Effector CD8-positive, alpha-beta T cell (primary cell): ENCODE data around the gene SELENOW.
"Not testable (repeated sequence)": the region's sequence is repeated elsewhere in the genome, so short reads cannot be mapped to it uniquely, and the experiment has no call there.

Experiments used
- DNase-seq: peaks from one replicate; lab custom pipeline; 2025; lab: John Stamatoyannopoulos, UW

Gene SELENOW

GRCh38 chr19:47756953-47757608 is 21.4 kb upstream of the SELENOW start:
- no peak for DNase-seq

DNA sequence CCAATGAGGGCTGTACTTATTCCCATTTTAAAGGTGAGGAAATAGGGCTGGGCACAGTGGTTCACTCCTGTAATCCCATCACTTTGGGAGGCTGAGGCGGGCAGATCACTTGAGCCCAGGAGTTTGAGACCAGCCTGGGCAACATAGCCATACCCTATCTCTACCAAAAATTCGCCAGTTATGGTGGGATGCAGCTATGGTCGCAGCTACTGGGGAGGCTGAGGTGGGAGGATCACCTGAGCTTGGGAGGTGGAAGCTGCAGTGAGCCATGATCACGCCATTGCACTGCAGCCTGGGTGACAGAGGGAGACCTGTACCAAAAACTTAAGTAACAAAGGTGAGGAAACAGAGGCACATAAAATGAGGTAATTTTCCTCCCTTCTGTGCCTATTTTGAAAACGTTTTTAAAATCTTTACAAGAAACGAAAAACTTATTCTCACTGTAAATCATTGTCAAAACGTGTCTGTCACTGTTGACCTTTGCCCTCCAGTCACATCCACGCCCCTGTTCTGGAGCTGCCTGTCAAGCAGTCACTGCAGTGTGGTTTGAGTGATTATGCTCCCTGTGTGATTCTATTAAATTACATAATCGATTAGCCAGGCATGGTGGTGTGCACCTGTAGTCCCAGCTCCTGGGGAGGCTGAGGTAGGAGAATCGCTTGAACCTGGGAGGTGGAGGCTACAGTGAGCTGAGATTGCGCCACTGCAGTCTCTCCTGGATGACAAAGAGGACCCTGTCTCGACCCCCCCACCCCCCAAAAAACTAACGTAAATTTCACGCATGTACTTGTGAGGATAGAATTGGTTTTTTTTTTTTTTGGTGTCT is 20.7 kb upstream of the SELENOW start:
- no peak for DNase-seq

DNA sequence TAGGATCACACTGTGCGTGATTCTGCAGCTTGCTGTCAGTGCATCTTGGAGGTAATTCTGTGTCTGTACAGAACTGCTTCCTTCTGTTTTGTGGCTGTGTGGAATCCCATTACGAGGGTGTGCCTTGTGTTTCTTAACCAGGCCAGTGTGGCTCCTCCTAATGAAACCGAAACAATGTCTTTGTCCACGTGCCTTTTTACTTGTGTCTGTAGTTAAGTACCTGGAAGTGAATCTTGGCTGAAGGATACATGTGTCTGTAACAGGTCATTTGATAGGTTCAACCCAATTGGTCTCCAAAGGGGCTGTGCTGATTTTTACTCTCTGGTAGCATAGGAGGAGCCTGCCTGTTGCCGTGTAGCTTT is 20.1 kb upstream of the SELENOW start:
- DNase-seq: no peak

DNA sequence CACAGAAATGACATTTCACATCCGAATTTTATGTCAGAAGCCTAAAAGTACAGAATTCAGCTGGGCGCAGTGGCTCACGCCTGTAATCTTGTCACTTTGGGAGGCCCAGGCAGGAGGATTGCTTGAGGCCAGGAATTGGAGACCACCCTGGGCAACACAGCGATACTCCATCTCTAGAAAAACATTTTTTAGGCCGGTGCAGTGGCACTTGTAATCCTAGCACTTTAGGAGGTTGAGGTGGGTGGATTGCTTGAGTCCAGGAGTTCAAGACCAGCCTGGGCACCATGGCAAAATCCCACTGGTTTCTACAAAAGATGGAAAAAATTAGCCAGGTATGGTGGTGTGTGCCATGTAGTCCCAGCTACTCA is 17.9 kb upstream of the SELENOW start:
- DNase-seq: no peak

- no peak for DNase-seq
Measured at GRCh38 chr19:47761566-47761965, 16.9 kb upstream of the SELENOW start.

GRCh38 chr19:47762151-47762550 is 16.4 kb upstream of the SELENOW start:
- no peak for DNase-seq

- DNase-seq: no peak
Measured at GRCh38 chr19:47762615-47763308, 15.7 kb upstream of the SELENOW start.

- not testable (repeated sequence) for DNase-seq
Measured at GRCh38 chr19:47764705-47765104, 13.8 kb upstream of the SELENOW start.

- peak; percentile 12 for DNase-seq
Measured at GRCh38 chr19:47765523-47766358, 12.8 kb upstream of the SELENOW start.

- DNase-seq: no peak
Measured at GRCh38 chr19:47766359-47766620, 12.2 kb upstream of the SELENOW start.

DNA sequence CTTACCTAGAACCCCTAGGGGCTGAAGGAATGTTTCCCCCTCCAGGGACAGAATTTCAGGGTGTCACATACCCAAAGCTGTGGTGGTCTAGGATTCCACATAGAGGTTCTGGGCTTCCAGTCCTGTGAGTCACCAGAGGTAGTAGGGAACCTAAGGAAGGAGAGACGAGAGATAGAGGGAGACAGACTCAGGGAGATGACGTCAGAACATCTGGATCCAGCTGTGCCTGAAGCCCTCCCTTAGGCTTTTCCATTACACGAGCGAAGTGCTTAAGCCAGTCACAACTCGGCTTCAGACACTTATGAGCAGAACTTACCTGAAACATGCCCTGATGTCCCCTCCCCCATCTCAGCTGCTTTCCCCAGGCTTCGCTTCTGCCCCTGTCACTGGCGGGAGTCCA is 11.8 kb upstream of the SELENOW start:
- no peak for DNase-seq

DNA sequence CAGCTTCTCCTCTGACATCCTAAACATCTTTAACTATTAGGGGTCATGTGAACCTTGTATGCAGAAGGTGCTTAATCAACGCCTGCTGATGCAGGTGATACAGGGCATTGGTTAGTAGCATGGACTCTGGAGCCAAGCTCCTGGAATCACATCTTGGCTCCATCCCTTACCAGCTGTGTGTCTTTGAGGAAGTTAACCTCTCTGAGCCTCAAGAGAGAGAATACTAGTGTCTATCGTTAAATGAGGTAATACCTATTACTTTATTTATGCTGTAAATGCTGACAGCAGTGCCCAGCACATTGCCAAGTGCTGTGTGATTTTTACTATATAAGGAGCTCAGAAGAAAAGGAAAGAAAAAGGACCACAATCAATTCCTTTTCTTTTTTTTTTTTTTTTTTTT is 11.2 kb upstream of the SELENOW start:
- DNase-seq: no peak

DNA sequence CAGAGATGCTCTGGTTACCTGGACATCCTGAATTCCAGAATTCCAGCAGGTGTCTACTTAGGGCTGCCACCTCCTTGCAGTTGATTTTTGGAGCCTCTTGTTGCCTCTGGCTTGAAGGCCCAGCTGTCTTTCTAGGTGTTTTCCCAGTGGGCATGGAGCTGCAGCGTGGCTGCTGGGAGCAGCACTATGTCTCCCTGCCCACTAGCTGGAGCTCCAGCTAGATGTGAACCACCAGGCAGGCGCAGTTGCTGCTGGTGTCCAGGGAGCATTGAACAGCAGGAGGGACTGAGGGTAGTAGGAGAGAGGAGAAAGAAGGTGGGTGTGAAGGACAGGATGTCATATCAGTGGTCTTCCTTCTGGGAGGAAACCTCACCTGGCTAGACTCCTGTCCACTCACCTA is 9.9 kb upstream of the SELENOW start:
- DNase-seq: no peak

GRCh38 chr19:47769534-47769933 is 9.0 kb upstream of the SELENOW start:
- DNase-seq: no peak

GRCh38 chr19:47771291-47771690 is 7.2 kb upstream of the SELENOW start:
- not testable (repeated sequence) for DNase-seq

- DNase-seq: no peak
Measured at GRCh38 chr19:47776568-47776967, 1.9 kb upstream of the SELENOW start.

- DNase-seq: not testable (repeated sequence)
Measured at GRCh38 chr19:47777245-47778048, 1.1 kb upstream of the SELENOW start.

GRCh38 chr19:47778954-47779351 is 450 bp downstream of the SELENOW start:
- DNase-seq: no peak

- DNase-seq: no peak
Measured at GRCh38 chr19:47779524-47780214, 1.2 kb downstream of the SELENOW start.

- no peak for DNase-seq
Measured at GRCh38 chr19:47780215-47780551, 1.7 kb downstream of the SELENOW start.
